HT1080 (cell line): ENCODE results near the gene CXCL16. TPM values are rescaled to one million over a fixed set of nuclear protein-coding genes. Genes with fewer than 3 reads are reported as not detected.
"Not testable (repeated sequence)": the region's sequence is repeated elsewhere in the genome, so short reads cannot be mapped to it uniquely, and the experiment has no call there.

ENCODE experiments used
- DNase-seq: peaks from one replicate; pipeline ENCODE4 v3.0.0-alpha.2; 2015; ENCODE audit warnings: low read depth
- total RNA-seq: library from RNA; depleted of rRNA; stranded (reverse); fragments of >200 nt; shearing (Covaris generic); gene quantifications from 2 replicates; pipeline ENCODE4 v1.2.3, GENCODE V29; 2014

Gene CXCL16
- total RNA-seq, 1 experiment from 2014 or later: 0.40 TPM

DNA sequence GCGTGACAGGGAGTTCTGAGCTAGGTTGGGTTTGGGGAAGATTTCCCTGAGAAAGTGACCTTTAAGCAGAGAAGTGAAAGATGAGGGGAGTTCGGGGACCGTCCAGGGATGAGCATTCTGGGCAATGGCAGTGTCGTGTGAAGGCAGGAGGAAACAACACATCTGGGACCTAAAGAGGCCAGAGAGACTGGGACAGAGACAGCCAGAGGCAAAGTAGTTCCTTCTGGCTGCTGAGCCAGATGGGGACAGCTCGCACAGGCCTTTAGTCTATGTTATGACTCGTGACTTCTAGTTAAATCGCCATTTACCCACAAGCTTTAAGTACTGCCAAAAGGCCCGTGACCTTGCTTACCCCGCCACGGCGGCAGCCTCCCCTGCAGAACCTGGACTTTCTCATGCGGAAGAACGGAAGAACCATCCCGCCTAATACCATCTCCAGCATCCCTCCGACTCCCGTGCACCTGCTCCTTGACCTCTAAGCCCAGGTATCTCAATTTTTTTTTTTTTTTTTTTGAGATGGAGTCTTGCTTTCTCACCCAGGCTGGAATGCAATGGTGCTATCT is 17.0 kb downstream of the CXCL16 start:
- no peak for DNase-seq

DNA sequence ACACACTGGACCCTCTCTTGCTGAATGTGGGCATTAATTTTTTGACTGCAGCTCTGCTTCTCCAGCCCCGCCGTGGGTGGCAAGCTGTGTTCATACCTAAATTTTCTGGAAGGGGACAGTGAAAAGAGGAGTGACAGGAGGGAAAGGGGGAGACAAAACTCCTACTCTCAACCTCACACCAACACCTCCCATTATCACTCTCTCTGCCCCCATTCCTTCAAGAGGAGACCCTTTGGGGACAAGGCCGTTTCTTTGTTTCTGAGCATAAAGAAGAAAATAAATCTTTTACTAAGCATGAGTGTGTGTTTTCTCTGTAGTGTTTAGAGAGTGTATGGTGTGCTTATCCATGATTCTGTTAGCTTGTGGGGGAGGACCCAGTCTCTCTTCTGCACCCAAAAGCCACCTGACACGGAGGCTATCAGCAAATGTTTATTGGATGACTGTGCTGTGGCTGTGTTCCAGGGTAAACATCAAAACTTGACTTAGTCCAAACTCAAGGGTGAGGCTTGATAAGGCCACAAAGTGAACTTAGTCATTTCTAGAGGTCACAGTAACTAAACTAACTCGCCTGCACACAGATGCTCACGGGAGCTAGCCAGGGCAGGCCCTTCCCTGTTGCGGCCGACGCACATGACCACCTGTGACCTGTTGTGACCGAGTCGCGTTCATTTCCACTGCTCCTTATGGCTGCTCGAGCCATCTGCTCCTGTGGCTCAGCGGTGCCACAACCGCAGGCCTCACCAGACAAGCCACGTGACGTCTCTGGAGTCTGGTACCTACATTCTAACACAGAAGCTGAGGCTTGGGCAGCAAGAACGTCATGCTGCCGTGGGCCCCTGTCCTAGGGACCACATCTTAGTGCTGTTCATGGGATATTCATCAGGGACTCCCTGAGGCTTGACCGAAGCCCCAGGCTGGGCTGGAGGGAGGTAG is 18.3 kb downstream of the CXCL16 start:
- DNase-seq: peak; percentile 63

DNA sequence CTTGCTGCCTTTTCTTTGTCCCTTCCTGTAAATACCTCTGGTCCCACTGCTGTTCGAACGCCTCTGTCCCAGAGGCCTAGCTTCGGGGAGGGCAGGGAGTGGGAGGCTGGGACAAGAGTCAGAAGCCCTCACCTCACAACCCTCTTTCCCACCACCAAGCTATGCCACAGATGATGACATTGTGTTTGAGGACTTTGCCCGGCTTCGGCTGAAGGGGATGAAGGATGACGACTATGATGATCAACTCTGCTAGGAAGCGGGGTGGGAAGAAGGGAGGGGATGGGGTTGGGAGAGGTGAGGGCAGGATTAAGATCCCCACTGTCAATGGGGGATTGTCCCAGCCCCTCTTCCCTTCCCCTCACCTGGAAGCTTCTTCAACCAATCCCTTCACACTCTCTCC is 18.9 kb downstream of the CXCL16 start:
- no peak for DNase-seq

DNA sequence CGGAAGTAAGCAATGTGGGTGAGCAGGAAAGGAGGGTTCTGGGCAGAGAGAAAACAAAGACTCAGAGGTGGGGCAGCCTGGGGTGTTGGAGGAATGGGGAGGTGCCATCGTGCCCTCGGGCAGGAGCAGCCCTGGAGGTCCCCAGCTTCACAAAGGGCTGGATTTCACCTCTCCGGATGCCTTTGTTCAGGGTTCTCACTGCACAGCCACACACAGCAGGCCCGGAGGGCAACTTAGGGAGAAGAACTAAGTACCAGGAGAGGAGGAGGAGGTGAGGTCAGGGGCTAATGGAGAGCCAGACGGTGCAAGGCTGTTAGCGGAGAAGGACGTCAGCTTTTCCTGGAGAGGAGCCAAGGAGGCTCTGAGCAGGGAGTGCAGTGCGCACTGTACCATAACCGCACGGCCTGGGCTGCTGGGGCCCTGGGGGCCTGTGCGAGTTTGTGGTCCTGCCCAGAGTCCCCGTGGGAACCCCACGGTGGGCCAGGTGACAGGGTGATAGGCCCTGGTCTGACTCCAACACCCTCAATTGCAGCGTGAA is 20.0 kb downstream of the CXCL16 start:
- no peak for DNase-seq

DNA sequence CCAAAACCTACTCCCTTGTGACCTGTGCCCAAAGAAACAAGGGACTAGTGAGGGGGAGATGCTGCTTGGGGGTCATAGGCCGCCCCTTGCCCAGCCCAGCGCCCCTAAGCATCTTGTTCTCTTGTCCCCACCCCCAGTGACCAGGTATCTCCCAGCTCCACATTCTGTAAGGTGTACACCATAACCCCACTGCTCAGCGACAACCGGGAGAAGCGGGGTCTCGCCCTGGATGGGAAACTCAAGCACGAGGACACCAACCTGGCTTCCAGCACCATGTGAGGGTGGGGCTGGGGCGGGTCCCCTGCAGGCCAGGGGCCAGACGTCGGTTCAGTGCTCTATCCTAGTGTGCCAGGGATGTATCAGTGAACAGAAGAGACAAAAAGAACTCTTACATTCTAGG is 20.6 kb downstream of the CXCL16 start:
- no peak for DNase-seq

DNA sequence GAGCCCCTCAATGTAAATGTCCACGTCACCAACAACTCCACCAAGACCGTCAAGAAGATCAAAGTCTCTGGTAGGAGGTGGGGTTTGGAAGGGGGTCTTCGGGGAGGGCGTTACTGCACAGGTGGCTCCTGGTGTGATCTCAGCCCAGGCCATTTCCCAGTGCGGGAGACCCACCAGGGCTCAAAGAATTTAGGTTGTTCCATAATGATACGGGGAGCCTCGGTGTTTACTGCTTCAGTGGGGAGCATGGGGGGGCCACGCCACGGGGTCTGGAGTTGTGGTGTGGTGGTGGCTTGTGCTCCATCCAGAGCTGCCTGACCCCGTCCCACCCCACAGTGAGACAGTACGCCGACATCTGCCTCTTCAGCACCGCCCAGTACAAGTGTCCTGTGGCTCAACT is 21.5 kb downstream of the CXCL16 start:
- DNase-seq: no peak

DNA sequence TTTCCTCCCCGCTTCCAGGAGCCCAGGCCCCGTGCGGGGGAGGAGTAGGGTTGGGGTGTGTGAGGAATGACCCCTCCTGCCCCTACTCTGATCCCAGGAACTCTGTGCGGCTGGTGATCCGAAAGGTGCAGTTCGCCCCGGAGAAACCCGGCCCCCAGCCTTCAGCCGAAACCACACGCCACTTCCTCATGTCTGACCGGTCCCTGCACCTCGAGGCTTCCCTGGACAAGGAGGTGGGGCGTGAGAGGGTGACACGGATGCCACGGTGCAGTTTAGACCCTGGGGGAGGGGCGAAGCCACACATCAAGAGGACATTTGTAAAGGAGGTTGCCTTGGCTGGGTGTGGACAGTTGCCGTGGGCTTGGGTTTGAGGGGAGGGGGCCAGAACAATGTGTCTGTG is 21.9 kb downstream of the CXCL16 start:
- no peak for DNase-seq

DNA sequence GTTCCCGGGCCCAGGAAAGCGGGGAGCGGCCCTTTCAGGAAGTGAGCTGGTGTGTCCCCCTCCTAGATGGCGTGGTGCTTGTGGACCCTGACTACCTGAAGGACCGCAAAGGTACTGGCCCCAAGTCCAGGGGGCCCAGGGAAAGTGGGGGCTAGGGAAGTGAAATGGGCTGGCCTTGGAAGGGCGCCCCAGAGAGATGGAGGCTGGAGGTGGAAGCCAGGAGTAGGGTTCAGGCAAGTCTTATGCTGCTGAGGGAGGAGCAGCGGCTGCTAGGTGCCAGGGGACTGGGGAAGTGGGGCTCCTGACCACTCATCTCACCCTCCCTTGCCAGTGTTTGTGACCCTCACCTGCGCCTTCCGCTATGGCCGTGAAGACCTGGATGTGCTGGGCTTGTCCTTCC is 23.6 kb downstream of the CXCL16 start:
- no peak for DNase-seq

DNA sequence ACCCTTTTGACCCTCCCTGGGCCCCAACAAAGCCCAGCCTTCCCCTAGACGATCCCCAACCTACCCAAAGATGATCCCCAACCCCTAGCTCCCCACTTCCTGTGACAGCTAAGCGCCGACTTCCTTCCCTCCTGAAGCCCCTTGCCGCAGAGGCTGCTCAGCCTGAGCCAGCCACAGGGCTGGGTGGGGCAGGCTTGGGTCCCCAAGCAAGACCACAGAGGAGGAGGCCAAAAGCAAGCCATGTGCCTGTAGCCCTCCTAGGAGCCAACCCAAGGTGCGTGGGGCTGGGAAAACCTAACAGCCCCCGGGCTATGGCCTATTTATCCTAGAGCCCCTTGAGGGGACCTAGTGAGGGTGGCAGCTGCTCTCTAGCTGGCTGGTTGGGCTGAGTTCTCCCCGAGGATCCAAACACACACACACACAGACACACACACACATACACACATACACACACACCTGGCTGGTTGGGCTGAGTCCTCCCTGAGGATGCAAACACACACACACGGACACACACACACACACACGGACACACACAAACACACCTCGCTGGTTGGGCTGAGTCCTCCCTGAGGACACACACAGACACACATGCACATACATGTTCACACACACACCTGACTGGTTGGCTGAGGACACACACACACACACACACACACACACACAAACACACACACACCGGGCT is 24.5 kb downstream of the CXCL16 start:
- no peak for DNase-seq

DNA sequence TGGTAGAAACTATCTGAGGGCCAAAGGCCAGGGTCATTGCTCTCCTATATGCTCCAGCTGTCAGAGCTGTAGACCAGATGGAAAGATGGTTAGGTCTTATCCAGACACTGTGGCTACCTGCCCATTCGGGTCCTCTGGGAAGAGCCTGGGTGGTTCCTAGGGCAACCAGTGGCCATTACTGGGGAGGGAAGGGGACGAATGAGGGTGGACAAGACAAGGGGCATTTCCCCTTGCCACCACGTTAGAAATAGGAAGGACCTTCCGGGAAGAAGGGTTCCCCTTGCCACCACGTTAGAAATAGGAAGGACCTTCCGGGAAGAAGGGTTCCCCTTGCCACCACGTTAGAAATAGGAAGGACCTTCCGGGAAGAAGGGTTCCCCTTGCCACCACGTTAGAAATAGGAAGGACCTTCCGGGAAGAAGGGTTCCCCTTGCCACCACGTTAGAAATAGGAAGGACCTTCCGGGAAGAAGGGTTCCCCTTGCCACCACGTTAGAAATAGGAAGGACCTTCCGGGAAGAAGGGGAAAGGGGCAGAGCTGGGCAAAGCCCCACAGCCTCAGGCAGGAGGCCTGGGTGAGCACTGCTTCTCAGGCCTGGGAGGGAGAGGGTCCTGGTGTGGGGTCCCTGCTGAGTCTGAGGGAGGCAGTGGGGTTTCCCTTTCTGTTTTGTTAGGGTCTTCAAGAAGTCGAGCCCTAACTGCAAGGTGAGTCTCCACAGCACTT is 25.2 kb downstream of the CXCL16 start:
- DNase-seq: not testable (repeated sequence)

DNA sequence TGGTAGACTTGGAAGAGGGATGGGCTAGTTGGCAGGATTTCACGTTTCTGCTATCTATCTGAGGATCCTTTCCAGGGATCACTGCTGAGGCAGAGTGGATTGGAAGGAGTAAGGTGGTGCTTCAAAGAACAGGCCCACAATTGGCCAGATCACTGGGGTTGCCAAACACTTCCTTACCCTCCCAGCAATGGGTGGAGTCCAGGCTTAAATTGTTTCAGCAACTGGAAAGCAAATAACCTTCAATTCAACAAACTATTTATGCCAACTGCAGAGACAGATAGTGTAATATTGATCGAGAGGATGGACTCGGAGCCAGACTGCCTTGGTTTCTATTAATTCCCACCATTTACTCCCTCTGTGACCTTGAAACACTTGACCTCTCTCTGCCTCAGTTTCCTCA is 27.2 kb downstream of the CXCL16 start:
- DNase-seq: no peak

DNA sequence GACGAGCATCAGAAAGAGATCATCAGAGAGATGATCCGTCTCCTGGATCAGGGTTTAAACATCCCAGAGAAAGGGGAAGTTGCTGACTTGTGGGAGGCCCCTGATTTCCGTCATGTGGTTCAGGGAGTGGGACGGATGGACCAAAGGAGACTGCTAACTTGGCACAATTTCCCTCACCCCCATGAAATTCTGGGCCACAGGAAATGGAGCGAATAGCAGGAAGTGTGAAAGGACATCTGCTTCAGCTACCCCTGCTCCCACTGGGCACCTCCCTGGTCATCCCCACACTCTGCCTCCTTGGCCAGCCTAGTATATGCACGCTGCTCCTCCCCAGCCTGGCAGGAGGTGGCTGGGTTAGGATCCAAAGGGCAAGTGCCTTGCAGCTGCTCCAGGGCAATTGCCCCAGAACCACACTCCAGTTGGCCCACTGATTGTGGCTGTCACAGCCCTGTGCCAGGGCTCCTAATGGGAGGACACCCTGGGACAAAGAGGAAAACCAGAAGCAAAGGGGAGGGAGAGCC is 28.0 kb downstream of the CXCL16 start:
- DNase-seq: no peak

DNA sequence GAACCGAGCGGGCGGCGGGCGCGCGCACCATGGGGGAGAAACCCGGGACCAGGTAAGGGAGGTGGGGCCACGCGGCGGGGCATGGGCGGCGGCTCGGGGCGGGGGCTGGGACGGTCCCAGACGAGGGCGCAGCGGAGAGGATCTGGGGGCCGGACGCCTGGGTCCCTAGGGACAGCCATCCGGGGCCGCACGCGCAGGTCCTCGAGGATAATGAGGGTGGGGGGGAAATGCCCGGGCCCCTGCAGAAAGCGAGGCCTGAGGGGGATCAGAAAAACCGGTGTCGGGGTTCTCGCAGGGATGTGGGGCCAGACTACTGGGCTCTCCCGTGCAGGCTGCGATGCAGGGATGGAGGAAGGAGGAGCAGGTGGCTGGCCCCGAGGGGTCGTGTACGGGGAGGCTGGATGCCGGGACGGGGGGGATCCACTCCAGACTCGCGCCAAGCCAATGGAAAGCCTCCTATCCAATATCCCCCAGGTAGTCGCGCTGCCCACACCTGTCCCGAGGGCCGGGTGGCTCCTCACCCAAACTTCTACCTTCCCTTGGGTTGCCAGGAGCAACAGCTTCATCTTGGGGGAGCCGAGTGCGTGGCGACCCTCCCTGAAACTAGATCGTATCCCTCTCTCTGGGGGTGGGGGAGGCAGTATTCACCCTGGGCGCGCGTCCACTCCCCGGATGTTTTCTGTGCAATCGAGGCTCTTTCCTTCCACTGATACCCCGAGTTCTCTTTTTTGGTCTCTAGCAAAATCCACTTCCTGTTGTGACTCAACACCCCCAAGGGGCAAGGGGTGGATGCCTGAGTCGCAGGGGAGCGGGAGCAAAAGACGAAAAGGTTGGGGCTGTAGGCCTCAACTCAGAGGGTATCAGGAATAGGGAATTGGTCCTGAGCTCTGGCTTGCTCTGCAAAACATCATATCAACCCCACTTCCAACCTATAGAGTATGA is 28.8 kb downstream of the CXCL16 start:
- no peak for DNase-seq

DNA sequence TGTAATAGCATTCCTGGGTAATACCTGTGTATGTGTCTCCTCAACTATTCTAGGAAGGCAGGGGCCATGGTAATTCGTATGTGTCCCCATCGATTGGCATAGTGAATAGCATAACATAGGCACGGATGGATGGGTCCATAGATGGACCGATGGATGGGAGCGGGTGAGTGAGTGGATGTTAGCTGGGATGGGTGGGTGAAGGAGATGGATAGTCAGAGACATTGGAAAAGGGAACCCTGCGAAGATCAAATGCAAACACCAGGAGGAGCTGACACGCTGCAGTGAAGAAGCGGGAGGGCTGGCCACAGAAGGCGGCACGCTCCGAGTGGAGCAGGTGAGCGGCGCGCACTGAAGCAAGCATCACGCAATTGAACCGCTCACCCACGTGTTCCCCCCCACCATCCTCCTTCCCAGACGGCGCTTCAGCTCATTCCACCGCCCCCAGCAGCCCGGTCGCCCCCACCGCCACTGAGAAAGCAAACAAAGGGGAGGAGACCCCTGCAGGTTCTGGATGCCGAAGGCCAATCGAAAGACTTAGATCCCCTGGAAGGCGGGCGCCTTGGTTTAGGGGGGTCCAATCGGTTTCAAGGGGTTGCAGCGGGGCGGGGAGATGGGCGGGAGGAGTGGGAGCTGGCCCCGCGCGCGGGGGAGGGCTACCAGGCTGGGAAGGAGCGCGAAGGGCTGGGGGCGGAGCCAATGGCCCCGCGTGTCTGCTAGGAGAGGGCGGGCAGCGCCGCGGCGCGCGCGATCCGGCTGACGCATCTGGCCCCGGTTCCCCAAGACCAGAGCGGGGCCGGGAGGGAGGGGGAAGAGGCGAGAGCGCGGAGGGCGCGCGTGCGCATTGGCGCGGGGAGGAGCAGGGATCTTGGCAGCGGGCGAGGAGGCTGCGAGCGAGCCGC is 29.7 kb downstream of the CXCL16 start, which contains the start of gene ARRB2:
TSS of gene ARRB2 (plus strand) at position 839 of the 899 bp plus-strand sequence. CDS start 90 bp downstream, outside the sequence.
- peak; percentile 98 for DNase-seq

DNA sequence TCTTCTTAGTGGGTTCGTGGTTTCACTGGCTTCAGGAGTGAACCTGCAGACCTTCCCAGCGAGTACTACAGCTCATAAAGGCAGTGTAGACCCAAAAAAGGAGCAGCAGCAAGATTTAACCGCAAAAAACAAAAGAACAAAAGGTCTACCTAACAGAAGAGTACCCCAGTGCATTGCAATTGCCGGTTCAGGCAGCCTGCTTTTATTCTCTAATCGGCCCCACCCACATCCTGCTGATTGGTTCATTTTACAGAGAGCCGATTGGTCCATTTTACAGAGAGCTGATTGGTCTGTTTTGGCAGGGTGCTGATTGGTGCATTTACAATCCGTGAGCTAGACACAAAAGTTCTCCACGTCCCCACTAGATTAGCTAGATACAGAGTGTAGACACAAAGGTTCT is 31.3 kb downstream of the CXCL16 start:
- peak; percentile 18 for DNase-seq

DNA sequence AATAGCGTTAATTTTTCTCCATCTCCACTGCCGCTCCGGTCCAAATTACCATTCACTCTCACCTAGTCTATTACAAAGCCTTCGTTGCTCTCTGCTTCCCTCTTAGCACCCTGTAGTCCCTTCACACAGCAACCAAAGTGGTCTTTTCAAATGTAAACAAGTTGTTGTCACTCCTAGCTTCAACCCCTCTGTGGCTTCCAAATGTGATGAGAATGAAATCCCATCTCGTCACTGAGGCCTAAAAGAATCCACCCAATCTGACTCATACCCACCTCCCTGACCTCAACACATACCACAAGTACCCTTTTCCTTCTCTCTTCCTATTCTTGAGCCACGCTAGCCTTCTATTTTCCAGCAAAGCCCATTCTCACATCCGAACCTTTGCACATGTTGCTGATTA is 33.6 kb downstream of the CXCL16 start:
- peak; percentile 58 for DNase-seq

DNA sequence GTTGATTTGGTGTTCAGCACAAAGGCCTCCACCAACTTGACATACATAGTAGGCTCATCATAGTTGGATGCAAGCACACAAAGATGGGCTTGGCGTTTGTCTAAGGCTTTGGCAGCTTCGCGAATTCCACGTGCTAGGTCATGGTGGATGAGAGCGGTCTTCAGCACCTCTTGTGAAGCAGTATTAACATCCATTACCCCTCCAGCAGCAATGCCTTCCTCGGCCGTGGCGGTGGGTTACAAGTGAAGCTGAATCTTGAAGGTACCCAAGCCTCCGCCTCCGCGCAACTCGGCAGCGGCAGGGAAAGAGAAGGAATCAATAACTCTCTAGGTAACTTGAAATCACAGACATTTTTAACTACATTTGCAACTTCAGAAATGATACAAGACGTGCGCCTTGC is 34.7 kb downstream of the CXCL16 start:
- DNase-seq: no peak

DNA sequence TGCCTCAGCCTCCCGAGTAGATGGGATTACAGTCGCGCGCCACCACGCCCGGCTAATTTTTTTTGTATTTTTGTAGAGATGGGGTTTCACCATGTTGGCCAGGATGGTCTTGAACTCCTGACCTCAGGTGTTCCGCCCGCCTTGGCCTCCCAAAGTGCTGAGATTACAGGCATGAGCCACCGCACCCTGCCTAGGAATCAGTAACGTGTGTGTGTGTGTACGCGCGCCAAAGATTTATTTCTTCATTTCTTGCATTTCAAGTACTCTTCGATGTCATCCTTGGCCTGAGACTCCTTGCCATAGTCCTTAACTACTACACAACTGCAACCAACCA is 35.2 kb downstream of the CXCL16 start:
- not testable (repeated sequence) for DNase-seq

DNA sequence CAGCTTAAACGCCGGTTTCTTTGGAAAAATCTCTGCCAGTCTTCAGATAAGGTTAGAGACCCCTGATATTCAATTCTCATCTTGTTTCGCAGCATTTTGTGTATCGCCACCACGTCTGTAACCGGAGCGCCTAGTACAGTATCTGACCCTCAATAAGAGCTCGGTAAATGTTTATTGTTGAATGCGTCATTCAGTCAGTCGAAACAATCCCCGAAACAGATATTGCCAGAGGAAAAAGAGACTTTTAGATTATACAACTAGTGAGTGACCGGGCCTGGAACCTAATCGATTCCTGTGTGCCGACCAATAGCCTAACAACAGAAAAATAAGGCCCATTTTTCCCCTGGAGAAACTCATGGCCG is 36.4 kb downstream of the CXCL16 start:
- DNase-seq: no peak
